ENCODE measurements around the gene CHST6.

DNA sequence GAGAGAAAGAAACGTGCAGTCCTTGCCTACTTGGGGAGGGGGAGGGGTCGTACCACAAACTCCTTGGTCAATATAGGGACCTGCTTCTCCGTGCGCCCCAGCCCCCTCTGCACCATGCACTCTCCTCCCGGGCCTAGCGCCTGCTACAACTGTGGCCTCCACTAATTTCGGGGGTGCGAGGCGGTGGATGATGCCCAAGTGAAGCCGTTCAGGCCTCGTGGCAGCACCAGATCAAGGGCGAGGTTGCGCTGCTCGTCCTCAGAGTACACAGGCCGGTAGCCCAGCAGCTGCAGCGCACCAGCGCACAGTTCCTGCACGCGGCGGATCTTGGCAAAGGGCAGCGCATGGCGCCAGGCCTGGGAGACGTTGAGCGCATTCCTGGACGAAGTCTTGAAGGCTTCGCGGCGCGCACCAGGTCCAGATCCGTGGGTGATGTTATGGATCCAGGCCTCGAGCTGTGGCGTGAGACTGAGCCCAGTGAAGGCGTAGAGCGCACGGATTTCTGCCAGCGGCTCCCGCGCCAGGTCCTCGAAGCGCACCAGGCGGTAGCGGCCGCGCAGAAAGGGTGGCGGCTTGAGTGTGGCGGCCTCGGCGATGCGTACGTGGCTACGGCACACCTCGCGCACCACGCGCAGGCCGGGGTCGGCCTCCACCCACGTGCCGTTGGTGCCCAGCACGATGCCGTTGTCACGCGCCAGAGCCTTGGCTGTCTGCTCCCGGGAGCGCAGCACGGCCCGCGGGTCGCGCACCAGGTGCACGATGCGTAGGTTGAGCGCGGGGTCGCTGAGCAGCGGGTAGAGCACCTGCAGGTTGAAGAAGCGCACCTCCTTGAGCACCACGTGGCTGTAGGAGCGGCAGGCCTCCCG, 16.5 kb downstream of the CHST6 start:
- TF ChIP-seq CTCF (conservative IDR thresholded peaks at IDR 0.05; ENCODE audit: low read depth, low read length): no peak
- no peak for TF ChIP-seq EZH2 (IDR thresholded peaks at IDR 0.05; ENCODE audit: low read length, unreplicated experiment)
